ENCODE data around the gene CHMP4B. TPM values are rescaled to one million over a fixed set of nuclear protein-coding genes. Genes with fewer than 3 reads are reported as not detected.
A peak's percentile ranks its signal among the peaks of the same experiment; 100 is the strongest.

The CHMP4B gene
- total RNA-seq, 4 donors from 2014 or later = 93.4 to 118 (median 112) TPM

GRCh38 chr20:33766686-33767085 lies 44.5 kb upstream of the CHMP4B start:
- Histone ChIP-seq H3K36me3 (peaks cover 0 to 77% of the 10 kb centered on the region in 2 donors), H3K9me3 (no peaks in the 10 kb centered on the region), H3K27ac (no peak overlapping the region), H3K4me3 (no peak overlapping the region), H3K27me3 (no peaks in the 10 kb centered on the region), H3K4me1 (no peaks in the 10 kb centered on the region)
- no peak for ATAC-seq
- 94% methylated on average over 3 of the region's 9 CpGs; no CpG with 5 or more reads in 1 of the 2 donors for WGBS, 2 donors (ENCODE audit: low coverage in 1 of 2)
- no peak for TF ChIP-seq POLR2A (IDR thresholded peaks at IDR 0.05)
- TF ChIP-seq POLR2AphosphoS5 (IDR thresholded peaks at IDR 0.05) = no peak
- TF ChIP-seq CTCF (IDR thresholded peaks at IDR 0.05) = no peak
- TF ChIP-seq EP300 (IDR thresholded peaks at IDR 0.05) = no peak

GRCh38 chr20:33767777-33768138 lies 43.4 kb upstream of the CHMP4B start:
- WGBS, 2 donors (ENCODE audit: low coverage in 1 of 2) = 66 to 100% methylated on average over 1 to 2 of the region's 2 CpGs
- ATAC-seq = no peak
- no peak overlapping the region for H3K4me3 ChIP-seq
- H3K27ac ChIP-seq = no peak overlapping the region
- TF ChIP-seq EP300 (IDR thresholded peaks at IDR 0.05) = no peak
- no peak for TF ChIP-seq CTCF (IDR thresholded peaks at IDR 0.05)
- TF ChIP-seq POLR2A (IDR thresholded peaks at IDR 0.05) = no peak
- no peak for TF ChIP-seq POLR2AphosphoS5 (IDR thresholded peaks at IDR 0.05)
- no peaks in the 10 kb centered on the region for H3K27me3 ChIP-seq
- H3K9me3 ChIP-seq = no peaks in the 10 kb centered on the region
- H3K4me1 ChIP-seq = no peaks in the 10 kb centered on the region
- H3K36me3 ChIP-seq = peaks cover 0 to 70% of the 10 kb centered on the region in 2 donors

- Histone ChIP-seq H3K9me3 (no peaks in the 10 kb centered on the region), H3K4me1 (no peaks in the 10 kb centered on the region), H3K27ac (no peak overlapping the region), H3K4me3 (no peak overlapping the region), H3K36me3 (peaks cover 0 to 67% of the 10 kb centered on the region in 2 donors), H3K27me3 (no peaks in the 10 kb centered on the region)
- TF ChIP-seq EP300 (IDR thresholded peaks at IDR 0.05) (no peak), POLR2A (IDR thresholded peaks at IDR 0.05) (no peak), CTCF (IDR thresholded peaks at IDR 0.05) (no peak), POLR2AphosphoS5 (IDR thresholded peaks at IDR 0.05) (no peak)
- 69 to 100% methylated on average over 1 to 3 of the region's 4 CpGs for WGBS, 2 donors (ENCODE audit: low coverage in 1 of 2)
- no peak for ATAC-seq
Measured at GRCh38 chr20:33769043-33769442, 42.1 kb upstream of the CHMP4B start.

GRCh38 chr20:33770005-33770404 lies 41.1 kb upstream of the CHMP4B start:
- Histone ChIP-seq H3K27me3 (no peaks in the 10 kb centered on the region), H3K27ac (no peak overlapping the region), H3K9me3 (no peaks in the 10 kb centered on the region), H3K4me3 (no peak overlapping the region), H3K4me1 (no peaks in the 10 kb centered on the region), H3K36me3 (peaks cover 0 to 67% of the 10 kb centered on the region in 2 donors)
- TF ChIP-seq EP300 (IDR thresholded peaks at IDR 0.05) = no peak
- TF ChIP-seq CTCF (IDR thresholded peaks at IDR 0.05) = peak in 1 of 4 experiments; percentile 10
- no CpG with 5 or more reads among the region's 10 CpGs for WGBS, 2 donors (ENCODE audit: low coverage in 1 of 2)
- ATAC-seq = no peak

- ATAC-seq = no peak
- Histone ChIP-seq H3K4me3 (no peak overlapping the region), H3K9me3 (no peaks in the 10 kb centered on the region), H3K27me3 (no peaks in the 10 kb centered on the region), H3K27ac (no peak overlapping the region), H3K36me3 (peaks cover 0 to 49% of the 10 kb centered on the region in 2 donors), H3K4me1 (no peaks in the 10 kb centered on the region)
- no peak for TF ChIP-seq EP300 (IDR thresholded peaks at IDR 0.05)
- TF ChIP-seq CTCF (IDR thresholded peaks at IDR 0.05) = no peak
- no peak for TF ChIP-seq POLR2A (IDR thresholded peaks at IDR 0.05)
- no peak for TF ChIP-seq POLR2AphosphoS5 (IDR thresholded peaks at IDR 0.05)
- WGBS, 2 donors (ENCODE audit: low coverage in 1 of 2) = 60% methylated on average over 1 of the region's 5 CpGs; no CpG with 5 or more reads in 1 of the 2 donors
Measured at GRCh38 chr20:33771938-33772337, 39.2 kb upstream of the CHMP4B start.
